Suprapubic skin (tissue), 4 donors: ENCODE data around the gene FAM90A1.
"Not testable (repeated sequence)": the region's sequence is repeated elsewhere in the genome, so short reads cannot be mapped to it uniquely, and the experiment has no call there.

Experiments
- EP300 ChIP-seq: sonication (generic); formaldehyde crosslinking; IDR thresholded peaks from one replicate; pipeline ENCODE4 v1.6.1; 2017; ENCODE audit warnings: antibody characterized with exemption
- POLR2A ChIP-seq, 2 donors: fragments of 450-650 bp; IDR thresholded peaks; one replicate each; pipeline ENCODE4 v1.6.1; 2017; ENCODE audit warnings: antibody characterized with exemption in 2 of 2, mild to moderate bottlenecking in 2 of 2, moderate library complexity in 2 of 2
- POLR2AphosphoS5 ChIP-seq, 3 donors: sonication (generic); formaldehyde crosslinking; IDR thresholded peaks; one replicate each; pipeline ENCODE4 v1.6.1; 2017; ENCODE audit warnings: antibody characterized with exemption in 3 of 3
- TF ChIP-seq, protein P1 (sequence below), 2 donors: fragments of 200-600 bp in 1 of 2; fragments of 450-650 bp in 1 of 2; sonication (generic) in 1 of 2; IDR thresholded peaks; one replicate each; pipeline ENCODE4 v1.5.1; 2016 to 2019; ENCODE audit warnings: antibody characterized with exemption in 2 of 2, mild to moderate bottlenecking in 1 of 2, moderate library complexity in 1 of 2

DNA sequence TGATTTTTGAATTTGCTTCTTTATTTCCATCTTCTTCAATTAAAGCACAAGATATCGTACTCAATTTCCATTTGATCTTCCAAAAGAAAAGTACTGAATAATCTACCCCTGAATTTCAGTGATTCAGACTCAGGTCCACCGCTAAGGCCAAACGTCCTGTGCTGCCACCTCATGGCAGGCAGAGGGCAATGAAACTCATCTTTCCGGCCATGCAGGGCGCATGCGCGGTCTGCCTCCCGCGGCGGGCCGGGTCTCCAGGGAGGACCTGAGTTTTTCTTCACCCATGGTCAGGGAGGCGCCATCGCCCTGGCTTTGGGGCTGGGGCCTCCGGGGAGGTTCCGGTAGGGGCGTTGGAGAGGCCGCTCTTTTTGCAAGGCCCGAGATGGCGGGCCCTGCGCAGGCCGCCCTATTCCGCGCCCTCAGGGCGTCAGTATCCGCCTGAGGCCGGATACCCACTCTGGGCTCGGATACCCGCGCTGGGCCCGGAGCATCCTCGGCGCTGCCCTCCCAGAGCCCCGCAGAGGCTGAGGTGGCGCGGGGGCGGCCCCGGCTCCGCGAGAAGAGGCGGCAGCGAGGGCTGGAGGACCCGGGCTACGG lies 47.3 kb downstream of the FAM90A1 start:
- TF ChIP-seq, protein P1, sequence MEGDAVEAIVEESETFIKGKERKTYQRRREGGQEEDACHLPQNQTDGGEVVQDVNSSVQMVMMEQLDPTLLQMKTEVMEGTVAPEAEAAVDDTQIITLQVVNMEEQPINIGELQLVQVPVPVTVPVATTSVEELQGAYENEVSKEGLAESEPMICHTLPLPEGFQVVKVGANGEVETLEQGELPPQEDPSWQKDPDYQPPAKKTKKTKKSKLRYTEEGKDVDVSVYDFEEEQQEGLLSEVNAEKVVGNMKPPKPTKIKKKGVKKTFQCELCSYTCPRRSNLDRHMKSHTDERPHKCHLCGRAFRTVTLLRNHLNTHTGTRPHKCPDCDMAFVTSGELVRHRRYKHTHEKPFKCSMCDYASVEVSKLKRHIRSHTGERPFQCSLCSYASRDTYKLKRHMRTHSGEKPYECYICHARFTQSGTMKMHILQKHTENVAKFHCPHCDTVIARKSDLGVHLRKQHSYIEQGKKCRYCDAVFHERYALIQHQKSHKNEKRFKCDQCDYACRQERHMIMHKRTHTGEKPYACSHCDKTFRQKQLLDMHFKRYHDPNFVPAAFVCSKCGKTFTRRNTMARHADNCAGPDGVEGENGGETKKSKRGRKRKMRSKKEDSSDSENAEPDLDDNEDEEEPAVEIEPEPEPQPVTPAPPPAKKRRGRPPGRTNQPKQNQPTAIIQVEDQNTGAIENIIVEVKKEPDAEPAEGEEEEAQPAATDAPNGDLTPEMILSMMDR (IDR thresholded peaks at IDR 0.05): peak in 1 of 2 donors; percentile 72
- TF ChIP-seq POLR2AphosphoS5 (IDR thresholded peaks at IDR 0.05); POLR2A (IDR thresholded peaks at IDR 0.05); EP300: not testable (repeated sequence)
